GM10266 (cell line): Measurements from ENCODE around the gene STXBP3.

Experiments
- DNase-seq: peaks from one replicate; pipeline ENCODE4 v3.0.0; 2012; ENCODE audit errors: extremely low spot score
- TF ChIP-seq, protein P1 (sequence below): IDR thresholded peaks from 2 replicates; pipeline ENCODE4 v1.5.1; 2012; ENCODE audit warnings: mild to moderate bottlenecking, low read depth; ENCODE audit not compliant: control insufficient read depth, insufficient read depth; ENCODE audit errors: missing control alignments

Gene STXBP3

DNA sequence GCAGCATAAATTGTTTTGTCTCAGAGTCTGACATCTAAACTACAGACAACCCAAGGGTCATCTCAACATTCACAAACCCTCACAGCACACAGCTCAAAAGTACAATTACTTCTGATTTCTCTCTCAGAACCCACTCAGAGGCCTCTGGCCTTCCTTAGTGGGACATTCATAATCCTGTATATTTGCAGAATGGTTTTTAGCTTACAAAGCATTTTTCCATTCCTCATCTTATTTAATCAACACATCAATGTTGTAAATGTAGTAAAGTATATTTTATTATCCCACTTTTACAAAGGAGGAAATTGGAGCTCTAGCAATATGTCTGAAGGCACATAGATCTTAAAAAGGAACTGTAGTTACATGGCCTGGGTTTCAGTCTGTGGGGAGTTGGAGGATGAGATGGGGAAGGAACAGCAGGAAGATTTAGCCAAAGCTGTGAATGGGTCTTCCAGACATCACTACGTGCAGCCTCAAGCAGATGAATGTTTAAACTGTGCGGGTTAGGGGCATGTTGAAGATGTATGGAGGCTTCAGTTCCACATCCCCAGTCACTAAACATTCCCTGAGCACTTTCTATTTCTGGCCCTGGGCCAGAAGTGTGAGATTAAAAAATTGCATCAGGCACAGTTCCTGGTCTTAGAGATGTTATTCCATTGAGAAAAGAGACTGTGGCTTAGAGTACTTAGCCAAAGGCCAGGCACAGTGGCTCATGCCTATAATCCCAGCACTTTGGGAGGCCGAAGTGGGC lies 97.1 kb downstream of the STXBP3 start:
- no peak for DNase-seq
- TF ChIP-seq, protein P1, sequence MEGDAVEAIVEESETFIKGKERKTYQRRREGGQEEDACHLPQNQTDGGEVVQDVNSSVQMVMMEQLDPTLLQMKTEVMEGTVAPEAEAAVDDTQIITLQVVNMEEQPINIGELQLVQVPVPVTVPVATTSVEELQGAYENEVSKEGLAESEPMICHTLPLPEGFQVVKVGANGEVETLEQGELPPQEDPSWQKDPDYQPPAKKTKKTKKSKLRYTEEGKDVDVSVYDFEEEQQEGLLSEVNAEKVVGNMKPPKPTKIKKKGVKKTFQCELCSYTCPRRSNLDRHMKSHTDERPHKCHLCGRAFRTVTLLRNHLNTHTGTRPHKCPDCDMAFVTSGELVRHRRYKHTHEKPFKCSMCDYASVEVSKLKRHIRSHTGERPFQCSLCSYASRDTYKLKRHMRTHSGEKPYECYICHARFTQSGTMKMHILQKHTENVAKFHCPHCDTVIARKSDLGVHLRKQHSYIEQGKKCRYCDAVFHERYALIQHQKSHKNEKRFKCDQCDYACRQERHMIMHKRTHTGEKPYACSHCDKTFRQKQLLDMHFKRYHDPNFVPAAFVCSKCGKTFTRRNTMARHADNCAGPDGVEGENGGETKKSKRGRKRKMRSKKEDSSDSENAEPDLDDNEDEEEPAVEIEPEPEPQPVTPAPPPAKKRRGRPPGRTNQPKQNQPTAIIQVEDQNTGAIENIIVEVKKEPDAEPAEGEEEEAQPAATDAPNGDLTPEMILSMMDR, result no peak

GRCh38 chr1:108845446-108845845 lies 99.0 kb downstream of the STXBP3 start:
- no peak for DNase-seq
- TF ChIP-seq, protein P1, result no peak

- TF ChIP-seq, protein P1, result no peak
- no peak for DNase-seq
Observed at GRCh38 chr1:108845991-108846390, 99.5 kb downstream of the STXBP3 start.

GRCh38 chr1:108847494-108847893 lies 101.0 kb downstream of the STXBP3 start:
- no peak for DNase-seq
- TF ChIP-seq, protein P1, result no peak

DNA sequence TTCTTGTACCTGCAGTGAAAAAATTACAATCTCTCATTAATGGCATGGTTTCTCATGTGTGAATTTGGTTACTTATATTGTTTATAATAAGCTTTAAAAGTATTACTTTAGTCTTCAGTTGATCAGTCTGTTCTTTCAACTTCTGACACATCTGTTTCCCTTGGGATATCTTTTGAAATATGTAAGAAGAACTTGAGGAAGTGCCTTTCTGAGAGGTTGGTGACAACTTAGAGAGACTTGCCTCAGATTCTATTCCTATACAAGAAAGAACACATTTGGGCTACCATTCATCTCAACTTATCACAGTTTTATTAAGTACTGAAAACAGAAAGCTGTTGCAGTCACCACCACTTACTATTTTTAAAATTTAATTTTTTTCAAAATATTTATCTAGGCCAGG lies 102.3 kb downstream of the STXBP3 start:
- TF ChIP-seq, protein P1, result no peak
- no peak for DNase-seq

- DNase-seq, result no peak
Observed at GRCh38 chr1:108850929-108851328, 104.5 kb downstream of the STXBP3 start.

GRCh38 chr1:108851567-108851966 lies 105.1 kb downstream of the STXBP3 start:
- TF ChIP-seq, protein P1, result no peak

More at GRCh38 chr1:108850929-108851328, 104.5 kb downstream of the STXBP3 start:
- TF ChIP-seq, protein P1, result no peak

More at GRCh38 chr1:108851567-108851966, 105.1 kb downstream of the STXBP3 start:
- no peak for DNase-seq
